Spinal cord (tissue), 10 donors: ENCODE data around the gene COIL. TPM values are rescaled to one million over a fixed set of nuclear protein-coding genes. Genes with fewer than 3 reads are reported as not detected.

ENCODE experiments used
- DNase-seq, 6 donors: peaks; one replicate each; pipeline versions ENCODE4 v3.0.0 to v3.0.0-alpha.2; 2013 to 2015; ENCODE audit warnings: low spot score in 6 of 6, low read depth in 4 of 6
- H3K27ac ChIP-seq: one replicate; pipeline ENCODE4 v1.5.1; 2013; ENCODE audit warnings: low read depth, low read length, control low read depth
- H3K27me3 ChIP-seq: one replicate; pipeline ENCODE4 v1.6.1; 2013; ENCODE audit warnings: low read length; ENCODE audit not compliant: control insufficient read depth, insufficient read depth
- H3K36me3 ChIP-seq: one replicate; pipeline ENCODE4 v1.6.1; 2013; ENCODE audit warnings: low read length; ENCODE audit not compliant: control insufficient read depth, insufficient read depth
- H3K4me1 ChIP-seq: one replicate; pipeline ENCODE4 v1.6.1; 2013; ENCODE audit warnings: low read length; ENCODE audit not compliant: control insufficient read depth, insufficient read depth
- H3K4me3 ChIP-seq: one replicate; pipeline ENCODE4 v1.5.1; 2013; ENCODE audit warnings: low read depth, low read length, control low read depth
- H3K9me3 ChIP-seq: one replicate; pipeline ENCODE4 v1.6.1; 2013; ENCODE audit warnings: low read length; ENCODE audit not compliant: control insufficient read depth, insufficient read depth
- WGBS: methylation state at CpG from one replicate; pipeline ENCODE4 v1.1.5; 2013; ENCODE audit warnings: missing lambda C conversion rate; ENCODE audit not compliant: insufficient coverage; 5-methylcytosine and 5-hydroxymethylcytosine counted together
- polyA plus RNA-seq, 2 donors: library from polyadenylated mRNA; unstranded; fragments of 120-200 nt; gene quantifications; one replicate each; pipeline ENCODE4 v1.2.1, GENCODE V29; 2013; ENCODE audit not compliant: insufficient read length in 2 of 2
- total RNA-seq, 2 donors: library from RNA; depleted of rRNA in 1 of 2; stranded (reverse); fragments of 120-200 nt in 1 of 2; fragments of >200 nt in 1 of 2; gene quantifications; one replicate each; pipeline versions ENCODE4 v1.2.3 to v1.2.4, GENCODE V29; 2013 to 2014
- donor health status: healthy.

COIL gene
- total and polyA plus RNA-seq, 4 donors, result 20.4 to 22.1 (median 21.2) TPM

- whole genome bisulfite sequencing, result 80% methylated on average over 7 of the region's 16 CpGs
- H3K4me3 ChIP-seq, result no peak overlapping the region
- no peaks in the 10 kb centered on the region for H3K9me3 ChIP-seq
- H3K27ac ChIP-seq, result no peak overlapping the region
- DNase-seq, result no peak
- peaks cover 27% of the 10 kb centered on the region for H3K36me3 ChIP-seq
- no peaks in the 10 kb centered on the region for H3K4me1 ChIP-seq
- no peaks in the 10 kb centered on the region for H3K27me3 ChIP-seq
Measured at GRCh38 chr17:56891751-56892150, 69.1 kb downstream of the COIL start.

DNA sequence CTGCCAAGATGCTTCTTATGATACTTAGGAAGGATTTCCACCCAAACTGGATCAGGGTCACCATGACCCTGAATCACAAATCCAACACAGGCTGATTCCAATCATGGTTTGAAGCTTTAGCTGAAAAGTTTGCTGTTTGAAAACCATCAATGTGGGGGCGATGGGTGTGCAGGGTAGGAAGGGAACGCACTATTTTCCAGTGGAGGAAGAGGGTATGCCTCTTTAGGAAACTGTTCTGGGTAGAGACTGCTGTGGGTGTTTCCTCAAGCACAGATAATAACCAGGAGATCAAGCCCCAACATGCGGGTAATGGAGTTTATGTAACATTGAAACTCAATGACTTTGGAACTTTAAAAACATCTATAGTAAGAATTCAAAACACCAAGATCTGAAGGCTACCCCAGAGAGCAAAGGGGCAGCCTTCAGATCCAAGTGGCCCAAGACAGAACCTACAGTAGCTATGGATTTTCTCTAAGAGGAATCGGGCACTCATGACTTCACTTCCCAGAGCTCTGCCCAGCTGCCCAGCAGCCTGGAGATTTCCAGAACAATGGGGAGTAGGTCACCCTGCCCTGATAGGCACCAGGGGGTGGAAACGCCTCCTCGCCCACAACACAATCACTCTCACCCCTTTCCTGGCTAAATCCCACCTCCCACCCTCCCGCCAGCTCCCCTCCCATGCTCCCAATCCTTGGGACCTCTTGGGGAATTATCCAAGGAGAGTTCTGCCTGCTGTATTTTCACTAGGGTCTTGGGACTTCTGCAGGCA is 69.8 kb downstream of the COIL start:
- Histone ChIP-seq H3K36me3 (peaks cover 27% of the 10 kb centered on the region), H3K27me3 (no peaks in the 10 kb centered on the region), H3K4me3 (no peak overlapping the region), H3K4me1 (no peaks in the 10 kb centered on the region), H3K27ac (no peak overlapping the region), H3K9me3 (no peaks in the 10 kb centered on the region)
- 90% methylated on average over 2 of the region's 7 CpGs for WGBS
- DNase-seq, result no peak

DNA sequence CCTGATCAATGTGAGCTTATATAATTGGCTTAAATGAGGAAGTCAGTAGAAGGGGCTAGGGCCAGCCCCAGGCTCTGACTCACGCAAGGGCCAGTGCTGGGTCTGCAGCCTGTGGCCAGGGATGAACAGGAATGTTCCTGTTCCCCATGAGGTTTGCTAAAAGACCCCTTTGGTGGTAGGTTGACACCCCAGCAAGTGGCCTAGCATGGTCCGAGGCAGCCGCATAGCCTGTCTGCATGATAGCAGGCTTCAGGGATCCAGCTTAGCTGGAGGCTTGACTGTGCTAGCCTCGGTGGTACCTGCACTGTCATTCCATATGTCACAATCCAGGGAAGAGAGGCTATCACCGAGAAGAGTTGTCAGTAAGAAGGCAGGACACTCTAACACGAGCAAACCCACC is 70.5 kb downstream of the COIL start:
- H3K4me3 ChIP-seq, result no peak overlapping the region
- H3K36me3 ChIP-seq, result peaks cover 26% of the 10 kb centered on the region
- H3K27ac ChIP-seq, result no peak overlapping the region
- no peaks in the 10 kb centered on the region for H3K9me3 ChIP-seq
- no peaks in the 10 kb centered on the region for H3K27me3 ChIP-seq
- no peak for DNase-seq
- WGBS, result 97% methylated on average over 6 of the region's 6 CpGs
- no peaks in the 10 kb centered on the region for H3K4me1 ChIP-seq

Other genes with a start within 250 kb of the COIL start
- gene C17orf67, start 127.1 kb downstream of the COIL start, total RNA-seq, result 1 to 10 TPM; 2.0 to 2.6 TPM
- 1 to 10 TPM; 2.7 to 3.8 TPM for gene C17orf67, start 127.1 kb downstream of the COIL start, polyA plus RNA-seq
- gene DGKE, start 126.9 kb downstream of the COIL start, total RNA-seq, result 10 to 100 TPM; 11.4 to 38.1 TPM
- 10 to 100 TPM; 11.0 to 12.0 TPM for gene DGKE, start 126.9 kb downstream of the COIL start, polyA plus RNA-seq
- gene TRIM25, start 47.0 kb downstream of the COIL start, total RNA-seq, result 10 to 100 TPM; 10.0 to 17.5 TPM
- gene TRIM25, start 47.0 kb downstream of the COIL start, polyA plus RNA-seq, result 10 to 100 TPM; 18.8 to 22.1 TPM
- 10 to 100 TPM; 34.8 to 49.1 TPM for gene SCPEP1, start 17.1 kb upstream of the COIL start, total RNA-seq
- gene SCPEP1, start 17.1 kb upstream of the COIL start, polyA plus RNA-seq, result 10 to 100 TPM; 38.9 to 49.5 TPM
- 10 to 100 TPM; 22.8 to 37.7 TPM for gene AKAP1, start 124.2 kb upstream of the COIL start, total RNA-seq
- 10 to 100 TPM; 31.5 to 35.7 TPM for gene AKAP1, start 124.2 kb upstream of the COIL start, polyA plus RNA-seq